OCI-LY1 (cell line): ENCODE data around the gene SPATS2L.

ENCODE experiments used
- H2AFZ ChIP-seq: fragments of 200-600 bp; sonication (generic), shearing (Covaris generic); 2 replicates; pipeline ENCODE4 v1.6.0; 2014; ENCODE audit warnings: antibody characterized with exemption, mild to moderate bottlenecking, low read length
- H3F3A ChIP-seq: fragments of 200-600 bp; sonication (generic), shearing (Covaris generic); 2 replicates; pipeline ENCODE4 v1.6.0; 2014; ENCODE audit warnings: mild to moderate bottlenecking, antibody characterized with exemption, low read length, moderate library complexity; ENCODE audit not compliant: insufficient read depth
- H3K27ac ChIP-seq: fragments of 200-600 bp; sonication (generic); 2 replicates; pipeline ENCODE4 v1.5.1; 2014; ENCODE audit warnings: low read length, mixed run types, mild to moderate bottlenecking, low read depth; ENCODE audit not compliant: poor library complexity, severe bottlenecking
- H3K27me3 ChIP-seq: fragments of 200-600 bp; sonication (generic); 2 replicates; pipeline ENCODE4 v1.6.0; 2014; ENCODE audit warnings: antibody characterized with exemption, mild to moderate bottlenecking, low read length, moderate library complexity; ENCODE audit not compliant: insufficient read depth
- H3K36me3 ChIP-seq: fragments of 200-600 bp; sonication (generic); 2 replicates; pipeline ENCODE4 v1.6.1; 2014; ENCODE audit warnings: mild to moderate bottlenecking, antibody characterized with exemption, low read length, moderate library complexity, mixed read lengths; ENCODE audit not compliant: insufficient read depth
- H3K4me1 ChIP-seq: fragments of 200-600 bp; sonication (generic); 2 replicates; pipeline ENCODE4 v1.5.1; 2014; ENCODE audit warnings: mild to moderate bottlenecking, low read length, moderate library complexity; ENCODE audit not compliant: insufficient read depth, severe bottlenecking
- H3K4me2 ChIP-seq: fragments of 200-600 bp; sonication (generic), shearing (Covaris generic); 2 replicates; pipeline ENCODE4 v1.6.1; 2014; ENCODE audit warnings: low read length
- H3K4me3 ChIP-seq: fragments of 200-600 bp; sonication (generic); 2 replicates; pipeline ENCODE4 v1.5.1; 2014; ENCODE audit warnings: low read length, low read depth, mild to moderate bottlenecking, mixed read lengths; ENCODE audit not compliant: poor library complexity, severe bottlenecking
- H3K79me2 ChIP-seq: fragments of 200-600 bp; shearing (Covaris generic); 2 replicates; pipeline ENCODE4 v1.6.1; 2016; ENCODE audit warnings: mixed run types, low read length, mixed read lengths; ENCODE audit not compliant: insufficient read depth
- H3K9ac ChIP-seq: fragments of 200-600 bp; sonication (generic), shearing (Covaris generic); 2 replicates; pipeline ENCODE4 v1.6.1; 2014; ENCODE audit warnings: mild to moderate bottlenecking, low read length, mixed read lengths
- H3K9me2 ChIP-seq: fragments of 200-600 bp; sonication (generic), shearing (Covaris generic); 2 replicates; pipeline ENCODE4 v1.6.1; 2014; ENCODE audit warnings: low read depth, mild to moderate bottlenecking, low read length, mixed read lengths
- H3K9me3 ChIP-seq: fragments of 200-600 bp; shearing (Covaris generic); 2 replicates; pipeline ENCODE4 v1.6.1; 2014; ENCODE audit warnings: low read length, mixed read lengths
- H4K20me1 ChIP-seq: fragments of 200-600 bp; sonication (generic), shearing (Covaris generic); 2 replicates; pipeline ENCODE4 v1.6.0; 2016; ENCODE audit warnings: mild to moderate bottlenecking, low read length; ENCODE audit not compliant: insufficient read depth
- CTCF ChIP-seq: fragments of 200-600 bp; sonication (generic), shearing (Covaris generic); IDR thresholded peaks from 2 replicates; pipeline ENCODE4 v1.5.1; 2017; ENCODE audit warnings: mild to moderate bottlenecking, antibody characterized with exemption, low read length, moderate library complexity, mixed read lengths
- EZH2 ChIP-seq: fragments of 200-600 bp; sonication (generic), shearing (Covaris generic); IDR thresholded peaks from 2 replicates; pipeline ENCODE4 v1.8.0; 2017; ENCODE audit warnings: borderline replicate concordance, mixed run types, mild to moderate bottlenecking, antibody characterized with exemption, low read length, moderate library complexity, mixed read lengths

The SPATS2L gene

GRCh38 chr2:200456567-200456966, 150.1 kb downstream of the SPATS2L start:
- Histone ChIP-seq H3F3A (no peaks in the 10 kb centered on the region), H3K9ac (no peak overlapping the region), H3K9me3 (no peaks in the 10 kb centered on the region), H3K27me3 (no peaks in the 10 kb centered on the region), H4K20me1 (no peaks in the 10 kb centered on the region), H3K4me2 (peak overlapping the region; percentile 3; the same call in 1 of the 2 replicates), H3K9me2 (no peaks in the 10 kb centered on the region), H3K4me1 (peaks cover 31% of the 10 kb centered on the region), H3K36me3 (no peaks in the 10 kb centered on the region), H3K27ac (peak overlapping the region; percentile 31), H3K4me3 (no peak overlapping the region), H3K79me2 (no peaks in the 10 kb centered on the region), H2AFZ (no peak overlapping the region)
- TF ChIP-seq EZH2 = no peak
- no peak for TF ChIP-seq CTCF

- peaks cover 41% of the 10 kb centered on the region for H3K4me1 ChIP-seq
- no peaks in the 10 kb centered on the region for H3K27me3 ChIP-seq
- no peak overlapping the region for H3K27ac ChIP-seq
- no peak overlapping the region for H3K4me2 ChIP-seq
- no peak for TF ChIP-seq EZH2
- TF ChIP-seq CTCF = no peak
- H4K20me1 ChIP-seq = no peaks in the 10 kb centered on the region
- H3K4me3 ChIP-seq = no peak overlapping the region
- H3K9me2 ChIP-seq = no peaks in the 10 kb centered on the region
- H3K36me3 ChIP-seq = no peaks in the 10 kb centered on the region
- H3K9me3 ChIP-seq = no peaks in the 10 kb centered on the region
- no peak overlapping the region for H2AFZ ChIP-seq
- H3F3A ChIP-seq = no peaks in the 10 kb centered on the region
- H3K79me2 ChIP-seq = no peaks in the 10 kb centered on the region
- no peak overlapping the region for H3K9ac ChIP-seq
Measured at GRCh38 chr2:200459101-200459500, 152.6 kb downstream of the SPATS2L start.

- Histone ChIP-seq H3K27ac (no peak overlapping the region), H3K9me3 (no peaks in the 10 kb centered on the region), H4K20me1 (no peaks in the 10 kb centered on the region), H3K4me3 (no peak overlapping the region), H3K4me1 (peaks cover 47% of the 10 kb centered on the region), H3K9ac (no peak overlapping the region), H2AFZ (no peak overlapping the region), H3K4me2 (no peak overlapping the region), H3K27me3 (no peaks in the 10 kb centered on the region), H3K36me3 (no peaks in the 10 kb centered on the region), H3K9me2 (no peaks in the 10 kb centered on the region), H3K79me2 (no peaks in the 10 kb centered on the region), H3F3A (peaks cover 9% of the 10 kb centered on the region; the same call in 1 of the 2 replicates)
- no peak for TF ChIP-seq EZH2
- no peak for TF ChIP-seq CTCF
Measured at GRCh38 chr2:200461846-200462710, 155.6 kb downstream of the SPATS2L start.
